H7 (cell line): Measurements from ENCODE around the gene B3GNT7. TPM values are rescaled to one million over a fixed set of nuclear protein-coding genes. Genes with fewer than 3 reads are reported as not detected.
"Not testable (repeated sequence)": the region's sequence is repeated elsewhere in the genome, so short reads cannot be mapped to it uniquely, and the experiment has no call there.

ENCODE experiments used
- DNase-seq: peaks from one replicate; pipeline ENCODE4 v3.0.0; 2012
- H3K27me3 ChIP-seq: 2 replicates; pipeline ENCODE4 v1.6.0; 2011; ENCODE audit warnings: mild to moderate bottlenecking, low read length; ENCODE audit not compliant: control insufficient read depth, insufficient read depth
- H3K36me3 ChIP-seq: replicated peaks from 2 replicates; pipeline ENCODE4 v1.5.1; 2011; ENCODE audit warnings: low read length; ENCODE audit not compliant: control insufficient read depth, insufficient read depth
- H3K4me3 ChIP-seq: 2 replicates; pipeline ENCODE4 v1.5.1; 2011; ENCODE audit warnings: low read depth, mild to moderate bottlenecking, control low read depth, low read length, moderate library complexity; ENCODE audit not compliant: insufficient read depth
- total RNA-seq: library from RNA; depleted of rRNA; stranded (reverse); fragments of >200 nt; shearing (Covaris generic); gene quantifications from 2 replicates; pipeline ENCODE4 v1.2.3, GENCODE V29; 2014

The B3GNT7 gene
- total RNA-seq, 1 experiment from 2014 or later = 52.9 TPM

DNA sequence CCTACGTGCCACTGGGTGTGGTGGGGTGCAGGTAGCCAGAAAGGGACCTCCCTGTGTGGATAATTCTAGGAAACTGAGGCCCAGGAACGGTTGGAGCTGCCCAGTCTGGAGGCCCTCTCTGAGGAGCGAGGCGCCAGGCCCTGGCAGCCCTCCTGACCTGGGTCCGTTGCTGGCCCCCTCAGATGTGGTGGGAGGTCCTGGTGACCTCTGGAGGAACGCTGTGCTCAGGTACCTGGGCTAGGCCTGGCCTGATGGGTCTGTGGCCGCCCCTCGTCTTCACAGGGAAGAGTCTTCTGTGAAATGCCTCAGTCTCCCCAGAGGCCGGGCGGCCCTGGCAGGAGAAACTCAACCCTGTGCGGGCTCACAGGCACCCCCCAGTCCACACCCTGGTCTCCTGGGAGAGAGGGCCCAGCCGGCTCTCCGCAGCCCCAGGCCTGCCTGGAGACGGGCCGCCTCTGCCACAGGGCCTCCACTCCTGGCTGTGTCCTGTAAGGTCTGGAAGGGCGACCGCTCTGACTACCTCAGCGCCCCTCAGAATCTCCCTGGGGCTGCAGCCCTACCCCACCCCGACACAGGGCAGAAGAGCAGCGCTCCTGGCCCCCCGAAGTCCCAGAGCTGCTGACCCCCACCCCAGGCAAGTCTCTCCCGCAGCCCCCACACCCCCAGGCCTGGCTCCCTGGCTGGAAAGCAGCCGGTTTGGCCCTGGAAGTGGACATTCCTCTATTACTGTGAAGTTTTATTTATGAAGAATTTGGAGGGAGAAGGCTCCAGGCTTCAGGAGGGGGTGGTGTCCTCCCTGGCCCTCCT is 3.7 kb downstream of the B3GNT7 start:
- H3K4me3 ChIP-seq = no peak overlapping the region
- DNase-seq = peak; percentile 63
- H3K36me3 ChIP-seq = peaks cover 13% of the 10 kb centered on the region
- H3K27me3 ChIP-seq = no peaks in the 10 kb centered on the region

GRCh38 chr2:231399853-231400680 is 4.6 kb downstream of the B3GNT7 start:
- peak; percentile 72 for DNase-seq
- Histone ChIP-seq H3K36me3 (peaks cover 13% of the 10 kb centered on the region), H3K27me3 (no peaks in the 10 kb centered on the region), H3K4me3 (no peak overlapping the region)

GRCh38 chr2:231400681-231401080 is 5.2 kb downstream of the B3GNT7 start:
- not testable (repeated sequence) for H3K27me3 ChIP-seq

GRCh38 chr2:231401101-231401500 is 5.6 kb downstream of the B3GNT7 start:
- H3K36me3 ChIP-seq = peaks cover 13% of the 10 kb centered on the region
- not testable (repeated sequence) for H3K27me3 ChIP-seq, H3K4me3 ChIP-seq
- DNase-seq = peak; percentile 33

More at GRCh38 chr2:231400681-231401080, 5.2 kb downstream of the B3GNT7 start:
- DNase-seq, H3K4me3 ChIP-seq: not testable (repeated sequence)
- H3K36me3 ChIP-seq = peaks cover 13% of the 10 kb centered on the region

DNA sequence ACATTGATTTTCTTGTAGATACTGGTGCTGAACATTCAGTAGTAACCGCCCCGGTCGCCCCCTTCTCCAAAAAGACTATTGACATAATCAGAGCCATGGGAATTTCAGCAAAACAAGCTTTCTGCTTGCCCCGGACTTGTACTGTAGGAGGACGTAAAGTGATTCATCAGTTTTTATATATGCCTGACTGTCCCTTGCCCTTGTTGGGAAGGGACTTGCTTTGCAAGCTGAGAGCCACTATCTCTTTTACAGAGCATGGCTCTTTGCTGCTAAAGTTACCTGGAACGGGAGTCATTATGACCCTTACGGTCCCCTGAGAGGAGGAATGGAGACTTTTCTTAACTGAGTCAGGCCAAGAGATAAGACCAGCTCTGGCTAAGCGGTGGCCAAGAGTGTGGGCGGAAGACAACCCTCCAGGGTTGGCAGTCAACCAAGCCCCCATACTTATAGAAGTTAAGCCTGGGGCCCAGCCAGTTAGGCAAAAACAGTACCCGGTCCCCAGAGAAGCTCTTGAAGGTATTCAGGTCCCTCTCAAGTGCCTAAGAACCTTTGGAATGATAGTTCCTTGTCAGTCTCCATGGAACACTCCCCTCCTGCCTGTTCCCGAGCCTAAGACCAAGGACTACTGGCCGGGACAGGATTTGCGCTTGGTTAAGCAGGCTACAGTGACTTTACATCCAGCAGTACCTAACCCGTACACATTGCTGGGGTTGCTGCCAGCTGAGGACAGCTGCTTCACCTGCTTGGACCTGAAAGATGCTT is 8.1 kb downstream of the B3GNT7 start:
- H3K27me3 ChIP-seq, DNase-seq, H3K36me3 ChIP-seq, H3K4me3 ChIP-seq: not testable (repeated sequence)

- H3K4me3 ChIP-seq, H3K36me3 ChIP-seq, H3K27me3 ChIP-seq, DNase-seq: not testable (repeated sequence)
Measured at GRCh38 chr2:231404183-231404578, 8.7 kb downstream of the B3GNT7 start.

DNA sequence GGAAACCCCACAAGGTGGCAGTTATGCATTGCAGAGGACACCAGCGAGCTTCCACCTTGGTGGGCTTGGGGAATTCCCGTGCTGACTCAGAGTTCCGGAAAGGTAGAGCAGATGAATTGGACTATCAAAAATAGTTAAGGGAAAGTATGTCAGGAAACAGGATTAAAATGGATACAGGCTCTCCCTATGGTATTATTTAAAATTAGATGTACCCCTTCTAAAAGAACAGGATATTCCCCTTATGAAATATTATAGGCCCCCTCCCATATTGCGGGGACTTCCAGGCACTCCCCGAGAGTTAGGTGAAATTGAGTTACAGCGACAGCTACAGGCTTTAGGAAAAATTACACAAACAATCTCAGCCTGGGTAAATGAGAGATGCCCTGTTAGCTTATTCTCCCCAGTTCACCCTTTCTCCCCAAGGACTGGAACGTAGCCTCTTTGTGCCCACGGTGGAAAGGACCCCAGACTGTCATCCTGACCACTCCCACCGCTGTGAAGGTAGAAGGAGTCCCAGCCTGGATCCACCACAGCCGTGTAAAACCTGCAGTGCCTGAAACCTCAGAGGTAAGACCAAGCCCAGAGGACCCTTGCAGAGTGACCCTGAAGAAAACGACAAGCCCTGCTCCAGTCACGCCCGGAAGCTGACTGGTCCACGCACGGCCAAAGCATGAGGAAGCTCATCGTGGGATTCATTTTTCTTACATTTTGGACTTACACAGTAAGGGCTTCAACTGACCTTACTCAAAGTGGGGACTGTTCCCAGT is 10.3 kb downstream of the B3GNT7 start:
- not testable (repeated sequence) for DNase-seq, H3K4me3 ChIP-seq, H3K36me3 ChIP-seq, H3K27me3 ChIP-seq

DNA sequence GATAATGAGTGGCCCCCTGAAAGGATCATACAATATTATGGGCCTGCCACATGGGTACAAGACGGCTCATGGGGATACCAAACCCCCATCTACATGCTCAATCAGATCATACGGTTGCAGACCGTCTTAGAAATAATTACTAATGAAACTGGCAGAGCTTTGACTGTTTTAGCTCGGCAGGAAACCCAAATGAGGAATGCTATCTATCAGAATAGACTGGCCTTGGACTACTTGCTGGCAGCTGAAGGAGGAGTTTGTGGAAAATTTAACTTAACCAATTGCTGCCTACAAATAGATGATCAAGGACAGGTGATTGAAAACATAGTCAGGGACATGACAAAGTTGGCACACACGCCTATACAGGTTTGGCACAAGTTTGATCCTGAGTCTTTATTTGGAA is 12.2 kb downstream of the B3GNT7 start:
- not testable (repeated sequence) for DNase-seq, H3K36me3 ChIP-seq, H3K27me3 ChIP-seq, H3K4me3 ChIP-seq

- not testable (repeated sequence) for DNase-seq, H3K4me3 ChIP-seq
Measured at GRCh38 chr2:231408304-231408703, 12.8 kb downstream of the B3GNT7 start.

DNA sequence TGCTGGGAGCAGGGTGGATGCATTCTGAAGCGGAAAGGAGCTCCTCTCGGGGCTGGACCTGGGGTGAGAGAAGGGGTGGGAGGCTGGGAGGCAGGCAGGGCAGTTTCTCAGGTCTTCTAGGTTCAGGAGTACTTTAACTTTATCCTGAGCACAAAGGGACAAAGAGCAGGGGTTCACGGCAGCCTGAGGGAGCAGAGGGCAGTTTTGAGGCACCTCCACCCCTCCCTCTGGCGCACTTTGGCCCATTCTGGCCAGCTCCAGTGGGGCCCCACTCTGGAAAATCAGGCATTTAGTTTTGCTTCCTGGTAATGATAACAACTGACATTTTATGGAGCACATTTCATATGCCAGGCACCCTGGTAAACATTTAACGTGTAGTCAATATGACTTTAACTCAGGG is 14.3 kb downstream of the B3GNT7 start:
- H3K27me3 ChIP-seq = no peaks in the 10 kb centered on the region
- no peaks in the 10 kb centered on the region for H3K36me3 ChIP-seq
- H3K4me3 ChIP-seq = no peak overlapping the region
- DNase-seq = no peak

More at GRCh38 chr2:231408304-231408703, 12.8 kb downstream of the B3GNT7 start:
- H3K27me3 ChIP-seq, H3K36me3 ChIP-seq: not testable (repeated sequence)

DNA sequence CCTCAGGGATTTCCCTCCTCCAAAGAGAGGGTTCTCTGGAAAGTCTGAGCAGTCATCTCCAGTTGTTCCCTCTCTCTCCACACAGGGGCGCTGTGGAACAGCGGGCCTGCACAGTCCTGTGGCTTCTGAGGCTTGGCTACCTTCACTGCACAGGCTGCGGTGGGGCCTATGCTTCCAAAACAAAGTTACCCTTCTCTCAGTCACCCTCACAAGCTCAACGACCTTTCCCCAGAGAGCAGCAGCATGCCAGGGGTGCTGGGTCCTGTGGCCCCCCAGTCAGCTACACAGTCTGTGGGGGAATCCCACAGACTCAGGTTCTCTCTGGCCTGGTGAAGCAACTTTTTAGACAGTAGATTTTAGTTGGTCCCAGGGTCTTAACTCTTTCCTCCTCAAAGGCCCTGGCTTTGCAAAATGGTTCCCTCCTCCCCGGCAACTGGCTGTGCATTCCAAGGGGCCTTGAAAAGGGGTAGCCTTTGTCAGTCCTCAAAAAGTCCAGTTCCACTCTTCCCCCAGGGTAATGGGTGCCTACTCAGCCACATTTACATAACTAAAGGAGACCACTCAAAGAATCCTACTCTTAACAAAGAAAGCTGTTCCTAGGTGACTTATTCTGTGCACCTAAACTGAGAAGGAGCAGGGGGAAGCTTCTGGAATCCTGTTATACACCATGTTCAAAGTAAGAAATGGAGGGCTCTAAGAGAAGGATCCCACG is 14.9 kb downstream of the B3GNT7 start:
- DNase-seq = peak; percentile 72
- Histone ChIP-seq H3K4me3 (no peak overlapping the region), H3K36me3 (no peaks in the 10 kb centered on the region), H3K27me3 (no peaks in the 10 kb centered on the region)

- Histone ChIP-seq H3K36me3 (no peaks in the 10 kb centered on the region), H3K4me3 (no peak overlapping the region), H3K27me3 (no peaks in the 10 kb centered on the region)
- peak; percentile 36 for DNase-seq
Measured at GRCh38 chr2:231411237-231411636, 15.7 kb downstream of the B3GNT7 start.

DNA sequence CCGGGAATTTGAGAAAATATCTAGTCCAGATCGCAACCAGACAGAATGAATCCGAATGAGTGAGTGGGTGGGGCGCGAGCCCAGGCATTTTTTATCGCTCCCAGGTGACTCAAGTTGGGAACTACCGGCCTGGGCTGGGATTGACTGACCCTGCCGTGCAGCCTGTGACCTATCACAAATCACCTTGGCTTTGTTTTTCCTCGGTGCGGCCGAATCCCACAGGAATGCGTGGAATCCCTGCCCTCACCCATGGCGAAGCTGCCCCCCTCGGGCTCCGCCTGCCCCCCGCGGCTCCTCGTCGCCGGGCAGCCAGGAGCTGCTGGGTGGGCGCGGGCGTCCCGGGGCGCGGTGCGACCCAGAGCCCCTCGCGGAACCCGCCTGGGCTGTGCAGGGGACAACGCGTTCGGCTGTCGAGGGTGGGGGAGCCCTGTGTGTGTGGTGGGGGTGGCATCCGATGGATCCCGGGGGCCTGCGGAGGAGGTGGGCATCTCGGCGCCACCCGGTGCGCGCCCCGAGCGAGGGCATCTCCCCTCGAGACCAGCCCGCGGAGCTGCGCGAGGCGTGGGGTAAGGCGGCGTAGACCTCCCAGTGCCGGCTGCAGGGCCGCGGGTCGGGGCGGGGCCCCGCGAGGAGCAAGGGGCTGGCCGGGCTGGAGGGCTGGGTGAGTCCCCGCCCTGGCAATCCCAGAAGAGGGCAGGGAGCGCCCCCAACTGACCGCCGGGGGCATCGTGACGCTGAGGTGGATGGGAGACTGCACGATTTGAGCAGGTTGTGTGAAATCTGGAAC is 16.5 kb downstream of the B3GNT7 start:
- Histone ChIP-seq H3K4me3 (peak overlapping the region; percentile 59), H3K36me3 (no peaks in the 10 kb centered on the region), H3K27me3 (no peaks in the 10 kb centered on the region)
- DNase-seq = peak; percentile 95
